GM04503 (cell line): ENCODE measurements around the gene FATE1.
"Not testable (repeated sequence)": the region's sequence is repeated elsewhere in the genome, so short reads cannot be mapped to it uniquely, and the experiment has no call there.

ENCODE experiments used
- DNase-seq: peaks from one replicate; pipeline ENCODE4 v3.0.0-alpha.2; 2012; ENCODE audit warnings: low read depth

The FATE1 gene

GRCh38 chrX:151715752-151716151 is at the start of gene FATE1:
TSS of gene FATE1 (plus strand) at chrX:151716035. CDS start at chrX:151716120, 85 bp downstream.
- DNase-seq, result no peak

- no peak for DNase-seq
Observed at GRCh38 chrX:151675121-151675746, 40.6 kb upstream of the FATE1 start.

- no peak for DNase-seq
Observed at GRCh38 chrX:151676196-151676595, 39.6 kb upstream of the FATE1 start.

- no peak for DNase-seq
Observed at GRCh38 chrX:151679798-151680402, 35.9 kb upstream of the FATE1 start.

GRCh38 chrX:151680805-151681204 is 35.0 kb upstream of the FATE1 start:
- no peak for DNase-seq

- no peak for DNase-seq
Observed at GRCh38 chrX:151687635-151688034, 28.2 kb upstream of the FATE1 start.

- DNase-seq, result no peak
Observed at GRCh38 chrX:151688695-151689094, 27.1 kb upstream of the FATE1 start.

- DNase-seq, result no peak
Observed at GRCh38 chrX:151692825-151693224, 23.0 kb upstream of the FATE1 start.

GRCh38 chrX:151694121-151694520 is 21.7 kb upstream of the FATE1 start:
- DNase-seq, result no peak

GRCh38 chrX:151694661-151695582 is 20.9 kb upstream of the FATE1 start, which contains the start of gene PRRG3:
TSS of gene PRRG3 (plus strand) at chrX:151695458. CDS start at chrX:151698815, 3,357 bp downstream.
- no peak for DNase-seq

- no peak for DNase-seq
Observed at GRCh38 chrX:151695583-151696340, 20.1 kb upstream of the FATE1 start.

GRCh38 chrX:151697082-151697481 is 18.8 kb upstream of the FATE1 start:
- DNase-seq, result not testable (repeated sequence)

- peak; percentile 81 for DNase-seq
Observed at GRCh38 chrX:151697522-151697921, 18.3 kb upstream of the FATE1 start.

GRCh38 chrX:151698485-151698884 is 17.4 kb upstream of the FATE1 start:
- no peak for DNase-seq

- DNase-seq, result no peak
Observed at GRCh38 chrX:151699746-151700145, 16.1 kb upstream of the FATE1 start.

GRCh38 chrX:151700581-151700980 is 15.3 kb upstream of the FATE1 start:
- DNase-seq, result no peak

- DNase-seq, result no peak
Observed at GRCh38 chrX:151701071-151701470, 14.8 kb upstream of the FATE1 start.

- no peak for DNase-seq
Observed at GRCh38 chrX:151701531-151701930, 14.3 kb upstream of the FATE1 start.

- DNase-seq, result no peak
Observed at GRCh38 chrX:151702026-151702714, 13.7 kb upstream of the FATE1 start.

GRCh38 chrX:151702741-151703340 is 13.0 kb upstream of the FATE1 start:
- DNase-seq, result no peak

- no peak for DNase-seq
Observed at GRCh38 chrX:151703487-151703886, 12.3 kb upstream of the FATE1 start.
